Vagina (tissue), 2 donors: ENCODE data around the gene ACYP2. TPM values are rescaled to one million over a fixed set of nuclear protein-coding genes. Genes with fewer than 3 reads are reported as not detected.
"Not testable (repeated sequence)": the region's sequence is repeated elsewhere in the genome, so short reads cannot be mapped to it uniquely, and the experiment has no call there.

ENCODE experiments used
- DNase-seq, 2 donors: peaks; one replicate each; pipeline ENCODE4 v3.0.0-alpha.2; 2017; ENCODE audit errors: extremely low spot score in 2 of 2
- H3K27ac ChIP-seq: fragments of 200-600 bp; sonication (generic); one replicate; pipeline ENCODE4 v1.5.1; 2019
- H3K27me3 ChIP-seq: fragments of 200-600 bp; sonication (generic); one replicate; pipeline ENCODE4 v1.5.1; 2019
- H3K36me3 ChIP-seq, 2 donors: fragments of 200-600 bp; sonication (generic); one replicate each; pipeline ENCODE4 v1.5.1; 2017 to 2019
- H3K4me1 ChIP-seq: fragments of 200-600 bp; sonication (generic); one replicate; pipeline ENCODE4 v1.5.1; 2019
- H3K4me3 ChIP-seq, 2 donors: fragments of 200-600 bp; sonication (generic); 1 replicate in 1 of 2; 2 replicates in 1 of 2; pipeline ENCODE4 v1.5.1; 2016 to 2019
- H3K9me3 ChIP-seq: fragments of 200-600 bp; sonication (generic); one replicate; pipeline ENCODE4 v1.5.1; 2019
- POLR2A ChIP-seq, 2 donors: fragments of 450-650 bp; IDR thresholded peaks; one replicate each; pipeline ENCODE4 v1.6.1; 2017; ENCODE audit warnings: antibody characterized with exemption in 2 of 2, mild to moderate bottlenecking in 2 of 2, moderate library complexity in 2 of 2
- POLR2AphosphoS5 ChIP-seq, 2 donors: sonication (generic); formaldehyde crosslinking; IDR thresholded peaks; one replicate each; pipeline ENCODE4 v1.9.0; 2017; ENCODE audit warnings: antibody characterized with exemption in 2 of 2, mild to moderate bottlenecking in 2 of 2, low read depth in 1 of 2; ENCODE audit not compliant: insufficient read depth in 1 of 2
- intact Hi-C: fragments of 100-400 bp; cut with DNase I; formaldehyde crosslinking; loops from one replicate; pipeline ENCODE4 v1.15.1; 2023
- total RNA-seq: library from RNA; depleted of rRNA; stranded (reverse); fragments of >200 nt; gene quantifications from one replicate; pipeline ENCODE4 v1.2.3, GENCODE V29; 2016
- TF ChIP-seq, protein P1 (sequence below), 3 experiments: fragments of 450-650 bp in 2 of 3; fragments of 200-600 bp in 1 of 3; sonication (generic) in 1 of 3; IDR thresholded peaks; one replicate each; pipeline ENCODE4 v1.5.1; 2017 to 2019; ENCODE audit warnings: antibody characterized with exemption in 3 of 3, mild to moderate bottlenecking in 2 of 3, moderate library complexity in 2 of 3

The ACYP2 gene
- 10.8 TPM for total RNA-seq

DNA sequence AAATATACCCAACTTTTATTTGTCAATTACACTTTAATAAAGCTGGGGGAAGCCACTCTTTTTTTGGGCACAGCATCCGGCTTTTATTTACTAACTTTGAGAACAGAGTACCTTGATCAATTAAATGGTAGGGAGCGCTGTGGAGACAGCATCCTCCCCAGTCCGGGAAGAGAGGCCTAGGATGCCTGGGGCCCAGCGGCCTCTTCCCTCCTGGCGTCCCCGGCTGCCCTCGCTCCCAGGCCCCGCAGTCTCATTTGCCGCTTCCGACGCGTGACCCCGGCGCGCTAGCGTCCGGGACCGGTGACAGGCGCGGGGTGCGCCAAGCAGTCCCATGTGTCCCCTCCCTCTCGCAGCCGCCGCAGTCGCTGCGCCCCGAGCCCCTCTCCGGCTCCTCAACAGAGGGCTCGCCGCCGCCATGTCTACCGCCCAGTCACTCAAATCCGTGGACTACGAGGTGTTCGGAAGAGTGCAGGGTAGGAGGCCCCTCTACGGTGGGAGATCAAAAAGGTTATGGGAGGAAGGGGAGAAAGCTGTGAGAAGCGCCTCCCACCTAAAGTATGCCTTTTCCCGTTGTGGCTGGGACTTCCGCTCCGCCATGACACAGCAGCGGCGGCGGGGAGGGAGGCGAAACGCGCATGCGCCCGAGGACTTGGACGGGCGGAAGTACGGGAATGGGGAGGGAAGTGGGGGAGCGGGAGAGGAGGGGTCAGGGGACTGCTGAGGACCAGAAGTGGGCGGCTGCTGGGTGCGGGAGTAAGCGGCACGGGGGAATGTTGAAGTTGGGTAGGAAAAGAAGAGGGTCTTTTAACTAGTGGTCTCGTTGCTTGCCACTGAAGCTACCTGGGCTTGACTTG is at the start of gene ACYP2:
Gene ACYP2, plus strand, starts transcription at position 332 of the 854 bp plus-strand sequence.
- DNase-seq: peak in 1 of 2 donors; percentile 94
- TF ChIP-seq POLR2AphosphoS5 (IDR thresholded peaks at IDR 0.05; ENCODE audit: insufficient read depth in 1 of 2, low read depth in 1 of 2) (peak; percentile 88 to 98), POLR2A (IDR thresholded peaks at IDR 0.05) (peak in 1 of 2 donors; percentile 78)
- TF ChIP-seq, protein P1, sequence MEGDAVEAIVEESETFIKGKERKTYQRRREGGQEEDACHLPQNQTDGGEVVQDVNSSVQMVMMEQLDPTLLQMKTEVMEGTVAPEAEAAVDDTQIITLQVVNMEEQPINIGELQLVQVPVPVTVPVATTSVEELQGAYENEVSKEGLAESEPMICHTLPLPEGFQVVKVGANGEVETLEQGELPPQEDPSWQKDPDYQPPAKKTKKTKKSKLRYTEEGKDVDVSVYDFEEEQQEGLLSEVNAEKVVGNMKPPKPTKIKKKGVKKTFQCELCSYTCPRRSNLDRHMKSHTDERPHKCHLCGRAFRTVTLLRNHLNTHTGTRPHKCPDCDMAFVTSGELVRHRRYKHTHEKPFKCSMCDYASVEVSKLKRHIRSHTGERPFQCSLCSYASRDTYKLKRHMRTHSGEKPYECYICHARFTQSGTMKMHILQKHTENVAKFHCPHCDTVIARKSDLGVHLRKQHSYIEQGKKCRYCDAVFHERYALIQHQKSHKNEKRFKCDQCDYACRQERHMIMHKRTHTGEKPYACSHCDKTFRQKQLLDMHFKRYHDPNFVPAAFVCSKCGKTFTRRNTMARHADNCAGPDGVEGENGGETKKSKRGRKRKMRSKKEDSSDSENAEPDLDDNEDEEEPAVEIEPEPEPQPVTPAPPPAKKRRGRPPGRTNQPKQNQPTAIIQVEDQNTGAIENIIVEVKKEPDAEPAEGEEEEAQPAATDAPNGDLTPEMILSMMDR (IDR thresholded peaks at IDR 0.05): peak in 1 of 3 experiments; percentile 28
- intact Hi-C loops: no loop called here
- peak within 1 kb of the TSS; percentile 64 to 91 for H3K4me3 ChIP-seq
- H3K9me3 ChIP-seq: no peaks in the 10 kb centered on the region
- peaks cover 8% of the 10 kb centered on the region for H3K4me1 ChIP-seq
- no peaks in the 10 kb centered on the region for H3K36me3 ChIP-seq
- peak within 1 kb of the TSS; percentile 98 for H3K27ac ChIP-seq
- H3K27me3 ChIP-seq: no peaks in the 10 kb centered on the region

DNA sequence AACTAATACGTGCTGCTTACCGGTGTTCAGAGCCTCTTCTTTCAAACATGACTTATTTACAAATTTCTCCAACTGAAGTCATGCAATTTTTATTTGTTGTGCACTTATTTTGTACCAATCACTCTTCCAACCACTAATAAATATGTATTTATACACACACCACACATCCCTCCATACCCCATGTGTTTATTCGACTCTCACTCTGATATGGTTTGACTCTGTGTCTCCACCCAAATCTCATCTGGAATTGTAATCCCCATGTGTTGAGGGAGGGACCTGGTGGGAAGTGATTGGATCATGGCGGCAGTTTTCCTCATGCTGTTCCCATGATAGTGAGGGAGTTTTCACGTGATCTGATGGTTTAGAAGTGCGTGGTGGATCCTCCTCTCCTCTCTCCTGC is 49.5 kb upstream of the ACYP2 start:
- intact Hi-C loops: no loop called here
- no peaks in the 10 kb centered on the region for H3K9me3 ChIP-seq
- no peaks in the 10 kb centered on the region for H3K4me1 ChIP-seq
- TF ChIP-seq POLR2A (IDR thresholded peaks at IDR 0.05) (no peak), POLR2AphosphoS5 (IDR thresholded peaks at IDR 0.05; ENCODE audit: insufficient read depth in 1 of 2, low read depth in 1 of 2) (no peak)
- TF ChIP-seq, protein P1 (IDR thresholded peaks at IDR 0.05): no peak
- H3K27me3 ChIP-seq: no peaks in the 10 kb centered on the region
- no peak overlapping the region for H3K27ac ChIP-seq
- no peak for DNase-seq
- no peaks in the 10 kb centered on the region for H3K36me3 ChIP-seq
- H3K4me3 ChIP-seq: no peak overlapping the region

DNA sequence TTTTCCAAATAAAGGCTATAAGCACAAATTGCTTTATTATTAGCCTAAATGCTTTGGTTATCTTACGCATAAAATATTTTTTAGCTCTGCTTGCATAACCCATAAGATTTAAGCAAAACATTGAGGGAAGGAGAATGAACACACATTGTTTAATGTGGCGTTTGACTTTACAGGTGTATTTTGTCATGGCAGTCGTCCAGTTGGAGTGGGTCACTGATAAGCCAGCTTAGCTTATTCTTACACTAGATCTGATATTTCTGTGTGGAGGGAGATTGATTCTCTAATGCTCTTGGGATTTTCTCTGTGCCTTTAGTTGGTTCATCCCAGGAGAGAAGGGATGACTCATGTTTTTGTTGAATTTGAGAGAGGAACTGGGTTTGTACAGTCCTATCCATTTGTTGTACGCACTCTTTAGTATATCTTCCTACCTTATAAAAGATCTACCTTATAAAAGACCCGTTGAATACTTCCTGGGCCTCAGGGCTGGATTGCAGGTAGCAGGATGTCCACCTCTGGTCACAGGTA is 47.5 kb upstream of the ACYP2 start:
- H3K27me3 ChIP-seq: no peaks in the 10 kb centered on the region
- no peaks in the 10 kb centered on the region for H3K36me3 ChIP-seq
- no peak for DNase-seq
- no peak overlapping the region for H3K27ac ChIP-seq
- no peak overlapping the region for H3K4me3 ChIP-seq
- intact Hi-C loops: no loop called here
- H3K9me3 ChIP-seq: no peaks in the 10 kb centered on the region
- TF ChIP-seq POLR2A (IDR thresholded peaks at IDR 0.05) (no peak), POLR2AphosphoS5 (IDR thresholded peaks at IDR 0.05; ENCODE audit: insufficient read depth in 1 of 2, low read depth in 1 of 2) (no peak)
- TF ChIP-seq, protein P1 (IDR thresholded peaks at IDR 0.05): no peak
- H3K4me1 ChIP-seq: no peaks in the 10 kb centered on the region

DNA sequence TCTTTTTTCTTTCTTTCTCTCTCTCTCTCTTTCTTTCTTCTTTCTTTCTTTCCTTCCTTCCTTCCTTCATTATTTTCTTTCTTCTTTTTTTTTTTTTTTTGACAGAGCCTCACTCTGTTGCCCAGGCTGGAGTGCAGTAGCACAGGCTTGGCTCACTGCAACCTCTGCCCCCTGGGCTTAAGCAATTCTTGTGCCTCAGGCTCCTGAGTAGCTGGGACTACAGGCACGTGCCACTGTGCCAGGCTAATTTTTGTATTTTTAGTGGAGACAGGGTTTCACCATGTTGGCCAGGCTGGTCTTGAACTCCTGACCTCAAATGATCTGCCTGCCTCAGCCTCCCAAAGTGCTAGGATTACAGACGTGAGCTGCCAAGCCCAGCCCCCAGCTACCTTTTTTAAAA is 42.9 kb upstream of the ACYP2 start:
- DNase-seq, H3K4me1 ChIP-seq, H3K27ac ChIP-seq, H3K36me3 ChIP-seq, H3K9me3 ChIP-seq, H3K27me3 ChIP-seq, intact Hi-C loops, H3K4me3 ChIP-seq: not testable (repeated sequence)

DNA sequence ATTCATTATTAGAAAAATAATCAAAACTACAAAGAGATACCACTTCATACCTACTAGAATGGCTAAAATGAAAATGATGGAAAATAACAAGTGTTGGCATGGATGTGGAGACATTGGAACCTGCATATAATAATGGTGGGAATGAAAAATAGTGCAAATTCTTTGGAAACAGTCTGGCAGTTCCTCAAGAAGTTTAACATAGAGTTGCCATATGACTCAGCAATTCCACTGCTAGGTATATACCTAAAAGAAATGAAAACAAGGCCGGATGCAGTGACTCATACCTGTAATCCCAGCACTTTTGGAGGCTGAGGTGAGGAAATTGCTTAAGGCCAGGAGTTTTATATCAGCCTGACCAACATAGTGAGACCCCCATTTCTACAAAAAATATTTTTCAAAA is 41.6 kb upstream of the ACYP2 start:
- H3K9me3 ChIP-seq: no peaks in the 10 kb centered on the region
- H3K27me3 ChIP-seq: no peaks in the 10 kb centered on the region
- intact Hi-C loops: no loop called here
- H3K4me1 ChIP-seq: no peaks in the 10 kb centered on the region
- no peaks in the 10 kb centered on the region for H3K36me3 ChIP-seq
- TF ChIP-seq POLR2AphosphoS5 (IDR thresholded peaks at IDR 0.05; ENCODE audit: insufficient read depth in 1 of 2, low read depth in 1 of 2): no peak
- TF ChIP-seq, protein P1 (IDR thresholded peaks at IDR 0.05): no peak
- no peak for TF ChIP-seq POLR2A (IDR thresholded peaks at IDR 0.05)
- H3K27ac ChIP-seq: no peak overlapping the region
- no peak overlapping the region for H3K4me3 ChIP-seq
- no peak for DNase-seq
